Endodermal cell (in vitro differentiated cells): ENCODE measurements around the gene COL9A3. TPM values are rescaled to one million over a fixed set of nuclear protein-coding genes. Genes with fewer than 3 reads are reported as not detected.

ENCODE experiments used
- DNase-seq: peaks from one replicate; pipeline ENCODE4 v3.0.0-alpha.2; 2017
- H3K27ac ChIP-seq: 2 replicates; pipeline ENCODE4 v1.5.1; 2013; ENCODE audit warnings: mild to moderate bottlenecking, low read depth, low read length, moderate library complexity
- H3K27me3 ChIP-seq: 2 replicates; pipeline ENCODE4 v1.6.1; 2013; ENCODE audit warnings: mild to moderate bottlenecking, low read length, moderate library complexity; ENCODE audit not compliant: insufficient read depth, control insufficient read depth, poor library complexity, severe bottlenecking
- H3K36me3 ChIP-seq: 2 replicates; pipeline ENCODE4 v1.7.0; 2013; ENCODE audit warnings: mild to moderate bottlenecking, low read length, moderate library complexity; ENCODE audit not compliant: control insufficient read depth, insufficient read depth
- H3K4me1 ChIP-seq: one replicate; pipeline ENCODE4 v1.7.0; 2013; ENCODE audit warnings: low read length; ENCODE audit not compliant: control insufficient read depth, insufficient read depth
- H3K4me3 ChIP-seq: 2 replicates; pipeline ENCODE4 v1.5.1; 2013; ENCODE audit warnings: mild to moderate bottlenecking, low read length, moderate library complexity
- H3K9ac ChIP-seq: 2 replicates; pipeline ENCODE4 v1.6.1; 2013; ENCODE audit warnings: mild to moderate bottlenecking, low read length, moderate library complexity; ENCODE audit not compliant: poor library complexity, severe bottlenecking; ENCODE audit errors: extremely low read depth
- H3K9me3 ChIP-seq: 2 replicates; pipeline ENCODE4 v1.6.1; 2013; ENCODE audit warnings: mild to moderate bottlenecking, low read length, moderate library complexity; ENCODE audit not compliant: control insufficient read depth
- H3K27ac Mint-ChIP-seq: 2 replicates; pipeline ENCODE4 v1.8.0; 2020; ENCODE audit warnings: mixed read lengths
- H3K27me3 Mint-ChIP-seq: 2 replicates; pipeline ENCODE4 v1.8.0; 2021; ENCODE audit warnings: mild to moderate bottlenecking, mixed read lengths; ENCODE audit not compliant: insufficient read depth
- H3K36me3 Mint-ChIP-seq: 2 replicates; pipeline ENCODE4 v1.8.0; 2020; ENCODE audit warnings: low read depth, mixed read lengths
- H3K4me1 Mint-ChIP-seq: 2 replicates; pipeline ENCODE4 v1.8.0; 2020; ENCODE audit warnings: mixed read lengths
- H3K4me3 Mint-ChIP-seq: 2 replicates; pipeline ENCODE4 v1.8.0; 2020; ENCODE audit warnings: mild to moderate bottlenecking, moderate library complexity, mixed read lengths
- H3K9me3 Mint-ChIP-seq: 2 replicates; pipeline ENCODE4 v1.8.0; 2020; ENCODE audit warnings: mild to moderate bottlenecking, mixed read lengths
- WGBS, 2 experiments: methylation state at CpG; one replicate each; pipeline versions ENCODE4 v1.1.5 to v1.1.7; 2013; ENCODE audit warnings: missing lambda C conversion rate in 2 of 2, mixed read lengths in 1 of 2; ENCODE audit not compliant: insufficient coverage in 1 of 2, insufficient read length in 1 of 2; 5-methylcytosine and 5-hydroxymethylcytosine counted together
- total RNA-seq, 2 donors: library from RNA; stranded (reverse); fragmentation: NEBNext Ultra II Directional in 1 of 2; extraction: Animal tissue kit (Norgen Biotek cat#: 25700) in 1 of 2; gene quantifications; 2 replicates in 1 of 2; 3 replicates in 1 of 2; pipeline ENCODE4 v1.2.1, GENCODE V29; 2021
- TF ChIP-seq, protein P1 (sequence below): fragments of 200-600 bp; sonication (generic); conservative IDR thresholded peaks from 2 replicates; pipeline ENCODE4 v1.5.0; 2021; ENCODE audit warnings: antibody characterized with exemption, mild to moderate bottlenecking

The COL9A3 gene
- total RNA-seq, 2 donors from 2014 or later = 48.9 to 133 TPM

DNA sequence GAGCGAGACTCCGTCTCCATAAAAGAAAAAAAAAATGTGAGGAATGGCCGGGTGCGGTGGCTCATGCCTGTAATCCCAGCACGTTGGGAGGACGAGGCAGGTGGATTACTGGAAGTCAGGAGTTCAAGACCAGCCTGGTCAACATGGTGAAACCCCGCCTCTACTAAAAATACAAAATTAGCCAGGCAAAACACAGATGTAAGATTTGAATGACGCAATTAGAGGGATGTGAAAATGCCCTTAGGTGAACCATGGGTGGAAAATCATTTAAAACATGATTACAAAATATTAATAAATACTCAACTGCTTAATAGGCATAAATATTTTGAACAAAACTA lies 20.9 kb downstream of the COL9A3 start:
- H3K9me3 ChIP-seq = no peaks in the 10 kb centered on the region
- H3K9ac ChIP-seq = no peak overlapping the region
- TF ChIP-seq, protein P1, sequence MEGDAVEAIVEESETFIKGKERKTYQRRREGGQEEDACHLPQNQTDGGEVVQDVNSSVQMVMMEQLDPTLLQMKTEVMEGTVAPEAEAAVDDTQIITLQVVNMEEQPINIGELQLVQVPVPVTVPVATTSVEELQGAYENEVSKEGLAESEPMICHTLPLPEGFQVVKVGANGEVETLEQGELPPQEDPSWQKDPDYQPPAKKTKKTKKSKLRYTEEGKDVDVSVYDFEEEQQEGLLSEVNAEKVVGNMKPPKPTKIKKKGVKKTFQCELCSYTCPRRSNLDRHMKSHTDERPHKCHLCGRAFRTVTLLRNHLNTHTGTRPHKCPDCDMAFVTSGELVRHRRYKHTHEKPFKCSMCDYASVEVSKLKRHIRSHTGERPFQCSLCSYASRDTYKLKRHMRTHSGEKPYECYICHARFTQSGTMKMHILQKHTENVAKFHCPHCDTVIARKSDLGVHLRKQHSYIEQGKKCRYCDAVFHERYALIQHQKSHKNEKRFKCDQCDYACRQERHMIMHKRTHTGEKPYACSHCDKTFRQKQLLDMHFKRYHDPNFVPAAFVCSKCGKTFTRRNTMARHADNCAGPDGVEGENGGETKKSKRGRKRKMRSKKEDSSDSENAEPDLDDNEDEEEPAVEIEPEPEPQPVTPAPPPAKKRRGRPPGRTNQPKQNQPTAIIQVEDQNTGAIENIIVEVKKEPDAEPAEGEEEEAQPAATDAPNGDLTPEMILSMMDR = no peak
- no peaks in the 10 kb centered on the region for H3K9me3 Mint-ChIP-seq
- H3K4me3 ChIP-seq = no peak overlapping the region
- no peaks in the 10 kb centered on the region for H3K27me3 ChIP-seq
- H3K4me1 Mint-ChIP-seq = peaks cover 2% of the 10 kb centered on the region
- peaks cover 25% of the 10 kb centered on the region for H3K36me3 Mint-ChIP-seq
- H3K27ac ChIP-seq = no peak overlapping the region
- no peaks in the 10 kb centered on the region for H3K4me1 ChIP-seq
- H3K27ac Mint-ChIP-seq = no peak overlapping the region
- no peaks in the 10 kb centered on the region for H3K27me3 Mint-ChIP-seq
- WGBS, 2 experiments = 88 to 96% methylated on average over 6 to 8 of the region's 8 CpGs
- no peak for DNase-seq
- peaks cover 40% of the 10 kb centered on the region for H3K36me3 ChIP-seq
- H3K4me3 Mint-ChIP-seq = no peak overlapping the region

DNA sequence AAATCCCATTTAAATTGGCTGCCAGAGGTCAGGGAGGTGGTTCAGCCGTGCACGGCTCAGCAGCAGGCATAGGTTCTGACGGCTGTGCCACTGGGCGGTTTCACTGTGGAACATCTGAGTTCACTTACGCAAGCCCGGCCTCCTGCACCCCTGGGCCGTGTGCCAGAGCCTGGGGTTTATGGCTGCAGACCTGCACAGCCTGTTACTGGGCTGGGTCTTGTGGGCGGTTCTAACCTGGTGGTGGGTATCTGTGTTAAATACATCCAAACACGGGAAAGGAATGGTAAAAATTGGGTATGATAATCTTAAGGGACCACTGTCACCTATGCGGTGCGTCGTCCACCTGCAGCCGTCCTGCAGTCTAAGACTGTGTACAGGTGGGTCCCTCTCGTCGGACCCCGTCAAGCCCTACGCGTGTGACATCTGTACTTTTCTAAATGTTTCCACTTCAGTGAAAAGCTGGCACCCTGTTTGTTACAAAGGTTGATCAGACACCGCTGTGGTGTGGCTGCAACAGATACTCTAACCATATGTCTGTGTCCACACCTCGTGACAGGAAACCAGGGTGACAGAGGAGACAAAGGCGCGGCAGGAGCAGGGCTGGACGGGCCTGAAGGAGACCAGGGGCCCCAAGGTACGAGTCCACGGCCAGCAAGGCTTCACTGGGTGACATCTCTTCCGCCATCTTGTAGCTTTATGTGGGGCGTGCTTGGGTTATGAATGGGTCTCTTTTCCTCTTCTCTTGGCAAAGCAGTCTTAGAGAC lies 21.5 kb downstream of the COL9A3 start:
- Mint-ChIP-seq H3K27me3 (no peaks in the 10 kb centered on the region), H3K9me3 (no peaks in the 10 kb centered on the region), H3K36me3 (peaks cover 23% of the 10 kb centered on the region), H3K4me3 (no peak overlapping the region), H3K4me1 (no peaks in the 10 kb centered on the region), H3K27ac (no peak overlapping the region)
- H3K4me3 ChIP-seq = no peak overlapping the region
- TF ChIP-seq, protein P1 = no peak
- H3K27ac ChIP-seq = no peak overlapping the region
- no peak for DNase-seq
- no peaks in the 10 kb centered on the region for H3K4me1 ChIP-seq
- H3K9ac ChIP-seq = no peak overlapping the region
- 95 to 99% methylated on average over 19 to 27 of the region's 27 CpGs for WGBS, 2 experiments
- H3K27me3 ChIP-seq = no peaks in the 10 kb centered on the region
- H3K36me3 ChIP-seq = peaks cover 36% of the 10 kb centered on the region
- H3K9me3 ChIP-seq = no peaks in the 10 kb centered on the region

DNA sequence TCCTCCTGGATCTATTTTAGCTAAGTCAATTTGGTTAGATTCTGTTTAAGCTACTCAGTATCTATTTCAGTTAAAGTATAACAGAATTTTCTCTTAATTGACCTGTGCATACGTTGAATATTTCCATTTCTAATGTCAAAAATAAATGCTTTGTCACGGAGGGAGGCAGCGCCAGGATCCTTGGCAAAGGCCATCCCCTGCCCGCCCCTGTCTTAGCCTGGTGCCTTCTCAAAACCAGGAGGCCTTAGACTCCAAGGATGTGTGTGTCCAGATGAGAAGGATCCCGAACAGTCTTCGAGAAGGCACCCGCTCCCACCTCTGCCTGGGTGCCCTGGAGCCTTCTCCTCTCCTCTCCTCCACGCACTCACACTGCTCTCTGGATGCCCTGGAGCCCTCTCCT lies 22.4 kb downstream of the COL9A3 start:
- Histone ChIP-seq H3K4me1 (no peaks in the 10 kb centered on the region), H3K9me3 (no peaks in the 10 kb centered on the region), H3K36me3 (peaks cover 36% of the 10 kb centered on the region), H3K9ac (no peak overlapping the region), H3K27me3 (no peaks in the 10 kb centered on the region), H3K4me3 (no peak overlapping the region), H3K27ac (no peak overlapping the region)
- Mint-ChIP-seq H3K27ac (no peak overlapping the region), H3K4me1 (no peaks in the 10 kb centered on the region), H3K9me3 (no peaks in the 10 kb centered on the region), H3K36me3 (peaks cover 31% of the 10 kb centered on the region), H3K27me3 (no peaks in the 10 kb centered on the region), H3K4me3 (no peak overlapping the region)
- TF ChIP-seq, protein P1 = no peak
- no peak for DNase-seq
- 94 to 95% methylated on average over 5 to 6 of the region's 8 CpGs for WGBS, 2 experiments
